H9 (cell line): ENCODE results near the gene SPATA25. TPM values are rescaled to one million over a fixed set of nuclear protein-coding genes. Genes with fewer than 3 reads are reported as not detected.

ENCODE experiments used
- DNase-seq: peaks from one replicate; pipeline ENCODE4 v3.0.0-alpha.2; 2017
- H2AFZ ChIP-seq: one replicate; pipeline ENCODE4 v1.6.1; 2013; ENCODE audit warnings: mild to moderate bottlenecking, low read length, control low read depth, moderate library complexity
- H2AK5ac ChIP-seq: 2 replicates; pipeline ENCODE4 v1.6.1; 2013; ENCODE audit warnings: low read length, control low read depth, mixed read lengths; ENCODE audit not compliant: insufficient read length
- H2BK120ac ChIP-seq: one replicate; pipeline ENCODE4 v1.6.1; 2013; ENCODE audit warnings: low read depth, mild to moderate bottlenecking, low read length, control low read depth, inconsistent platforms; ENCODE audit not compliant: poor library complexity, severe bottlenecking
- H2BK12ac ChIP-seq: 2 replicates; pipeline ENCODE4 v1.6.1; 2013; ENCODE audit warnings: low read length, control low read depth, mixed read lengths, low read depth; ENCODE audit not compliant: insufficient read length
- H2BK15ac ChIP-seq: 2 replicates; pipeline ENCODE4 v1.6.1; 2013; ENCODE audit warnings: low read depth, low read length, control low read depth
- H2BK20ac ChIP-seq: one replicate; pipeline ENCODE4 v1.6.1; 2013; ENCODE audit warnings: low read depth, mild to moderate bottlenecking, low read length, control low read depth, inconsistent platforms; ENCODE audit not compliant: poor library complexity, severe bottlenecking
- H2BK5ac ChIP-seq: 2 replicates; pipeline ENCODE4 v1.6.1; 2013; ENCODE audit warnings: low read length, control low read depth, mixed read lengths; ENCODE audit not compliant: insufficient read length
- H3K14ac ChIP-seq: 2 replicates; pipeline ENCODE4 v1.6.1; 2013; ENCODE audit warnings: low read length, control low read depth; ENCODE audit not compliant: insufficient read depth
- H3K18ac ChIP-seq: 2 replicates; pipeline ENCODE4 v1.6.1; 2013; ENCODE audit warnings: low read depth, mild to moderate bottlenecking, mixed read lengths, low read length, control low read depth; ENCODE audit not compliant: insufficient read length
- H3K23ac ChIP-seq: 2 replicates; pipeline ENCODE4 v1.6.1; 2013; ENCODE audit warnings: low read length, control low read depth, mixed read lengths, low read depth; ENCODE audit not compliant: insufficient read length
- H3K23me2 ChIP-seq: 2 replicates; pipeline ENCODE4 v1.6.1; 2013; ENCODE audit warnings: low read depth, mild to moderate bottlenecking, mixed read lengths, low read length, control low read depth; ENCODE audit not compliant: insufficient read length, poor library complexity, severe bottlenecking
- H3K27ac ChIP-seq: 2 replicates; pipeline ENCODE4 v1.5.1; 2013; ENCODE audit warnings: low read length, control low read depth, mixed read lengths, low read depth; ENCODE audit not compliant: insufficient read length
- H3K27me3 ChIP-seq: 2 replicates; pipeline ENCODE4 v1.6.1; 2013; ENCODE audit warnings: low read length, control low read depth, inconsistent platforms; ENCODE audit not compliant: insufficient read depth
- H3K4ac ChIP-seq: 2 replicates; pipeline ENCODE4 v1.6.1; 2013; ENCODE audit warnings: low read depth, mild to moderate bottlenecking, control low read depth, inconsistent platforms, low read length, moderate library complexity
- H3K4me1 ChIP-seq: 2 replicates; pipeline ENCODE4 v1.6.1; 2013; ENCODE audit warnings: low read length, control low read depth, inconsistent platforms; ENCODE audit not compliant: insufficient read depth
- H3K4me2 ChIP-seq: 2 replicates; pipeline ENCODE4 v1.6.1; 2013; ENCODE audit warnings: low read length, control low read depth, mixed read lengths; ENCODE audit not compliant: insufficient read length, insufficient read depth
- H3K56ac ChIP-seq: 2 replicates; pipeline ENCODE4 v1.6.1; 2013; ENCODE audit warnings: low read depth, mild to moderate bottlenecking, mixed read lengths, low read length, control low read depth; ENCODE audit not compliant: insufficient read length
- H3K79me1 ChIP-seq: 2 replicates; pipeline ENCODE4 v1.6.1; 2013; ENCODE audit warnings: low read depth, mild to moderate bottlenecking, moderate library complexity, low read length, control low read depth, inconsistent platforms; ENCODE audit not compliant: insufficient read depth, poor library complexity, severe bottlenecking
- H3K79me2 ChIP-seq: 2 replicates; pipeline ENCODE4 v1.6.1; 2013; ENCODE audit warnings: low read length, control low read depth, inconsistent platforms; ENCODE audit not compliant: insufficient read depth
- H3K9ac ChIP-seq: 2 replicates; pipeline ENCODE4 v1.6.1; 2013; ENCODE audit warnings: low read length, control low read depth, mixed read lengths; ENCODE audit not compliant: insufficient read length; ENCODE audit errors: extremely low read depth
- H3K9me3 ChIP-seq: one replicate; pipeline ENCODE4 v1.6.1; 2013; ENCODE audit warnings: low read depth, low read length, inconsistent platforms; ENCODE audit not compliant: control insufficient read depth
- H3T11ph ChIP-seq: one replicate; pipeline ENCODE4 v1.6.1; 2013; ENCODE audit warnings: mild to moderate bottlenecking, low read length, control low read depth, inconsistent platforms
- H4K20me1 ChIP-seq: one replicate; pipeline ENCODE4 v1.6.1; 2013; ENCODE audit not compliant: control insufficient read depth, insufficient read length, insufficient read depth
- H4K5ac ChIP-seq: 2 replicates; pipeline ENCODE4 v1.6.1; 2013; ENCODE audit warnings: low read depth, mild to moderate bottlenecking, mixed read lengths, low read length, control low read depth; ENCODE audit not compliant: insufficient read length
- H4K8ac ChIP-seq: replicated peaks from 2 replicates; pipeline ENCODE4 v1.6.1; 2013; ENCODE audit warnings: low read length, control low read depth, mixed read lengths, low read depth; ENCODE audit not compliant: insufficient read length
- H4K91ac ChIP-seq: 2 replicates; pipeline ENCODE4 v1.6.1; 2013; ENCODE audit warnings: low read depth, mild to moderate bottlenecking, moderate library complexity, mixed read lengths, low read length, control low read depth; ENCODE audit not compliant: insufficient read length
- H3K27ac Mint-ChIP-seq, 3 experiments: 2 replicates in 2 of 3; 3 replicates in 1 of 3; pipeline ENCODE4 v1.8.0; 2020 to 2021; ENCODE audit warnings: mixed read lengths in 3 of 3, mild to moderate bottlenecking in 1 of 3, moderate library complexity in 1 of 3
- H3K27me3 Mint-ChIP-seq: 2 replicates; pipeline ENCODE4 v1.8.0; 2021; ENCODE audit warnings: low read depth, mild to moderate bottlenecking, moderate library complexity, mixed read lengths
- H3K36me3 Mint-ChIP-seq, 3 experiments: 2 replicates in 2 of 3; 3 replicates in 1 of 3; pipeline ENCODE4 v1.8.0; 2020 to 2021; ENCODE audit warnings: low read depth in 3 of 3, mixed read lengths in 3 of 3; ENCODE audit not compliant: insufficient read depth in 1 of 3
- H3K4me1 Mint-ChIP-seq, 2 experiments: 2 replicates each; pipeline ENCODE4 v1.8.0; 2020; ENCODE audit warnings: mixed read lengths in 2 of 2
- H3K4me3 Mint-ChIP-seq, 2 experiments: 2 replicates in 1 of 2; 3 replicates in 1 of 2; pipeline ENCODE4 v1.8.0; 2020 to 2021; ENCODE audit warnings: mild to moderate bottlenecking in 2 of 2, mixed read lengths in 2 of 2, moderate library complexity in 1 of 2
- H3K9me3 Mint-ChIP-seq, 2 experiments: 2 replicates in 1 of 2; 3 replicates in 1 of 2; pipeline ENCODE4 v1.8.0; 2020; ENCODE audit warnings: mild to moderate bottlenecking in 2 of 2, mixed read lengths in 2 of 2, moderate library complexity in 1 of 2
- CTCF ChIP-seq: fragments of 200-600 bp; sonication (generic); conservative IDR thresholded peaks from 3 replicates; pipeline ENCODE4 v1.8.0; 2021; ENCODE audit warnings: antibody characterized with exemption, mild to moderate bottlenecking
- WGBS: extraction: QIAGEN DNeasy Blood & Tissue Kit; methylation state at CpG from one replicate; pipeline ENCODE4 v1.1.7; 2013; ENCODE audit warnings: missing lambda C conversion rate, low lambda C conversion rate, mixed read lengths; ENCODE audit not compliant: insufficient read length; ENCODE audit errors: extremely low coverage; 5-methylcytosine and 5-hydroxymethylcytosine counted together
- total RNA-seq: library from RNA; stranded (reverse); gene quantifications from 2 replicates; pipeline ENCODE4 v1.2.1, GENCODE V29; 2021

The SPATA25 gene
- total RNA-seq, 1 experiment from 2014 or later = 2.4 TPM

GRCh38 chr20:45897289-45897688, 9.9 kb upstream of the SPATA25 start:
- H3K9me3 ChIP-seq = no peaks in the 10 kb centered on the region
- no peak overlapping the region for H2AK5ac ChIP-seq
- H3K18ac ChIP-seq = no peak overlapping the region
- no peak overlapping the region for H3K14ac ChIP-seq
- no peak for TF ChIP-seq CTCF
- no peak overlapping the region for H2AFZ ChIP-seq
- H3K79me1 ChIP-seq = no peaks in the 10 kb centered on the region
- no peak for DNase-seq
- no peak overlapping the region for H3K4me2 ChIP-seq
- H3K4me1 Mint-ChIP-seq = peaks cover 1 to 2% of the 10 kb centered on the region in 2 experiments; a peak in 2 of 4 replicates
- H3K9me3 Mint-ChIP-seq = no peaks in the 10 kb centered on the region
- WGBS = no CpG with 5 or more reads among the region's 2 CpGs
- no peak overlapping the region for H4K91ac ChIP-seq
- no peaks in the 10 kb centered on the region; the same call in 1 of the 2 replicates for H3K27me3 Mint-ChIP-seq
- H2BK5ac ChIP-seq = no peak overlapping the region
- H3K56ac ChIP-seq = no peak overlapping the region
- no peak overlapping the region for H3T11ph ChIP-seq
- H3K23me2 ChIP-seq = no peaks in the 10 kb centered on the region
- H3K27ac ChIP-seq = no peak overlapping the region
- H3K79me2 ChIP-seq = no peaks in the 10 kb centered on the region
- H3K36me3 Mint-ChIP-seq = peaks cover 22 to 52% (median 47%) of the 10 kb centered on the region in 3 experiments
- H4K20me1 ChIP-seq = no peaks in the 10 kb centered on the region
- no peak overlapping the region for H2BK15ac ChIP-seq
- H2BK120ac ChIP-seq = no peak overlapping the region
- no peaks in the 10 kb centered on the region for H3K4me1 ChIP-seq
- no peak overlapping the region for H4K8ac ChIP-seq
- H3K9ac ChIP-seq = no peak overlapping the region
- H2BK20ac ChIP-seq = no peak overlapping the region
- no peak overlapping the region for H3K27ac Mint-ChIP-seq
- no peak overlapping the region for H3K4me3 Mint-ChIP-seq
- no peak overlapping the region for H2BK12ac ChIP-seq
- no peak overlapping the region for H4K5ac ChIP-seq
- H3K23ac ChIP-seq = no peak overlapping the region
- no peak overlapping the region for H3K4ac ChIP-seq
- no peaks in the 10 kb centered on the region for H3K27me3 ChIP-seq
